Activated CD8-positive, alpha-beta memory T cell treated with anti-CD3 and anti-CD28 coated beads, Interleukin-2, amount 10 ng/mL, durations not matched to agents 7 days and 5 days (primary cell): ENCODE measurements around the gene ZNF407. TPM values are rescaled to one million over a fixed set of nuclear protein-coding genes. Genes with fewer than 3 reads are reported as not detected.
"Not testable (repeated sequence)": the region's sequence is repeated elsewhere in the genome, so short reads cannot be mapped to it uniquely, and the experiment has no call there.

Source experiments
- ATAC-seq: fragments of 150-1000 bp; cut with Tn5 transposase; one replicate; pipeline ENCODE4 v1.10.0; 2021; ENCODE audit warnings: moderate library complexity
- CTCF ChIA-PET: fragments of 350-600 bp; sonication (Branson Sonifier 250); formaldehyde crosslinking; loops from one replicate; lab custom pipeline; 2021; ENCODE audit warnings: antibody characterized with exemption; lab: Charles Lee
- DNase-seq: peaks from one replicate; pipeline ENCODE4 v3.0.0-alpha.2; 2020
- H3K27ac Mint-ChIP-seq: one replicate; pipeline ENCODE4 v1.8.0; 2021; ENCODE audit warnings: mild to moderate bottlenecking, mixed read lengths
- H3K27me3 Mint-ChIP-seq: one replicate; pipeline ENCODE4 v1.8.0; 2021; ENCODE audit warnings: mixed read lengths
- H3K36me3 Mint-ChIP-seq: one replicate; pipeline ENCODE4 v1.8.0; 2021; ENCODE audit warnings: mild to moderate bottlenecking, mixed read lengths
- H3K4me1 Mint-ChIP-seq: one replicate; pipeline ENCODE4 v1.8.0; 2021; ENCODE audit warnings: mixed read lengths
- H3K4me3 Mint-ChIP-seq: one replicate; pipeline ENCODE4 v1.8.0; 2021; ENCODE audit warnings: mild to moderate bottlenecking, moderate library complexity, mixed read lengths
- H3K9me3 Mint-ChIP-seq: one replicate; pipeline ENCODE4 v1.8.0; 2022; ENCODE audit warnings: low read depth, mixed read lengths
- total RNA-seq, 2 experiments: library from RNA; stranded (reverse); gene quantifications; one replicate each; pipeline ENCODE4 v1.2.3, GENCODE V29; 2021

ZNF407 gene
- total RNA-seq, 2 experiments from 2014 or later: 12.9 to 16.6 TPM

DNA sequence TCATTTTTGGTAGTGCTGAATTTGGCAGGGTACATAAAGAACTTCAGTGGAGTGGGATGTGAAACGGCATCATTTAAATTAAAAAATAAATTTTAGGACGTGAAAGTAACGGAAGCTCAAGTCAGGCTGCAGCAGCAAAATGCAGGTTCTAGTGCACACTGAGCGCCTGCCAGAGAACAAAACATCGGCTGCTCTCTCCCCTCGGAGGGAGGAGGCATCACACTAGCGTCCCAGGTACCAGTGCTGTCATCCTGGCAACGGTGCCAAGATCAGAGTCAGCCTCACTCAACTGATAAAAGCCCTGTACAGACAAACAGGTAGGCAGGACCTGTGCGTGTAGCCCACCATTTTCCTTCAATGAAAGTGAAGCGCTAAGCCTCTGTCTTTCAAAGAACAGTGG lies 349.7 kb downstream of the ZNF407 start:
- CTCF ChIA-PET: interaction anchor here (0.6 kb wide), 1 partner anchor 42 kb away, joined by 3 read pairs; no protein-coding TSS in a partner anchor
- ATAC-seq: no peak
- Mint-ChIP-seq H3K9me3 (no peaks in the 10 kb centered on the region), H3K27me3 (no peaks in the 10 kb centered on the region), H3K4me3 (no peak overlapping the region), H3K27ac (no peak overlapping the region), H3K4me1 (peaks cover 16% of the 10 kb centered on the region), H3K36me3 (no peaks in the 10 kb centered on the region)
- no peak for DNase-seq

DNA sequence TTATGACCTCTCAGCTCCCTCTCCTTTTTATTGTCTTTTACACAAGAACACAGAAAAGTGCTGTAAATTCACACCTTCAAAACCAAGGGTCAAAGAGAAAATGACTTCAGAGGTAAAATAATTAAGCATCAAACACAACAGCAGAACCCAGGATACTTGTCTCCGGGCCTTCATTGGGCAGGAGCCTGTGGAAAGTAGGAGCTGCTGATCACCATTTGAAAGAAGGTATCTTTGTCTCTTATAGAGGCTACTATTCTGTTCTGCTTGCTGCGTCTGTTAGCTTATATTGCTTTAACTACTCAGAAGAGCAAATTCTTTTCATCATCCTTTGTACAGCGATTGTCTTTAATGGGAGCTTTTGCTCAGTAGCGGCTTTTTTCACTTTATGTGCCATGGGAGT lies 350.2 kb downstream of the ZNF407 start:
- Mint-ChIP-seq H3K9me3 (no peaks in the 10 kb centered on the region), H3K36me3 (no peaks in the 10 kb centered on the region), H3K27ac (no peak overlapping the region), H3K4me3 (no peak overlapping the region), H3K4me1 (peaks cover 14% of the 10 kb centered on the region), H3K27me3 (no peaks in the 10 kb centered on the region)
- DNase-seq (no peak), ATAC-seq (no peak)
- CTCF ChIA-PET: interaction anchor here (0.6 to 1.3 kb wide), 3 partner anchors 8 to 251 kb away, joined by 3 to 4 read pairs (median 4); no protein-coding TSS in a partner anchor

DNA sequence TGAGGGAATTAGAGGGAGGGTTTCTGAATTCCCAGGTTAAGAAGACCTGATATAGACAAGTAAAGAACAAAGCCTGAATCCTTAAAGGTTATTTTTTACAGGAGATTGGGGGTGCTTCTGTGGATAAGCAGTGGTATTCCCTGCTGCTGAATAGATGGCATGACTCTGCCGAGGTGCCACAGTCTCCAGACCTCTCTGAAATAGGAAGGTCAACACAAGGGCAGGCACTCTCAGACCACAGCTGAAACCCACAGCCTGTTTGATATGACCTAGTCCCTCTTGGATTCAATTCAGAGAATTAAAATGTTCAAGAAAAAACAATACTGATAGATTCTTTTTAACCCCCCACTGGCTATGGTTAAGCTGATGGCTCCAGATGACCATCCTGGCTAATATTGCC lies 351.9 kb downstream of the ZNF407 start:
- no peak overlapping the region for H3K27ac Mint-ChIP-seq
- CTCF ChIA-PET: no interaction called here

DNA sequence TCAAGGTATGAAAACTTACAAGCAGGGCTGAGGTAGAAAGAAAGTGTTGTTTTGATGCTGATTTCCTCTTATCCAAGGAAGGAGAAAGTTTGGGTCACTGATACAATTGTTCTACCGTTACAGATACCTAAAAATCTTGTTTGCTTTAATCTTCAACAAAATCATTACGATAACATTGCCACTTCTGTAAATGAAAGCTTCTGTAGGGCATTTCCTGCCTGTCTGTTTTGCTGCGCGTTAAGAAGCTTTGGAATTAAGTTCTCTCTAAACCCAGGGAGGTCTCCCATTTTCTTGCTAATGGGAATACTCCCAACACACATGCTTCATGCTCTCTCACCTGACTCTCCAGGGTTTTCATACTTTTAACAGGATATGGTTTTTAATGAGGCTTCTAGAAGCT lies 352.8 kb downstream of the ZNF407 start:
- no peak for DNase-seq
- CTCF ChIA-PET: no interaction called here
- no peak overlapping the region for H3K27ac Mint-ChIP-seq
- ATAC-seq: no peak
- H3K36me3 Mint-ChIP-seq: no peaks in the 10 kb centered on the region
- H3K9me3 Mint-ChIP-seq: no peaks in the 10 kb centered on the region
- H3K4me3 Mint-ChIP-seq: no peak overlapping the region
- H3K27me3 Mint-ChIP-seq: no peaks in the 10 kb centered on the region
- peaks cover 14% of the 10 kb centered on the region for H3K4me1 Mint-ChIP-seq

More for the DNA sequence above, 351.9 kb downstream of the ZNF407 start:
- Mint-ChIP-seq H3K4me1 (peaks cover 14% of the 10 kb centered on the region), H3K9me3 (no peaks in the 10 kb centered on the region), H3K4me3 (no peak overlapping the region), H3K36me3 (no peaks in the 10 kb centered on the region), H3K27me3 (no peaks in the 10 kb centered on the region)
- no peak for ATAC-seq
- no peak for DNase-seq

DNA sequence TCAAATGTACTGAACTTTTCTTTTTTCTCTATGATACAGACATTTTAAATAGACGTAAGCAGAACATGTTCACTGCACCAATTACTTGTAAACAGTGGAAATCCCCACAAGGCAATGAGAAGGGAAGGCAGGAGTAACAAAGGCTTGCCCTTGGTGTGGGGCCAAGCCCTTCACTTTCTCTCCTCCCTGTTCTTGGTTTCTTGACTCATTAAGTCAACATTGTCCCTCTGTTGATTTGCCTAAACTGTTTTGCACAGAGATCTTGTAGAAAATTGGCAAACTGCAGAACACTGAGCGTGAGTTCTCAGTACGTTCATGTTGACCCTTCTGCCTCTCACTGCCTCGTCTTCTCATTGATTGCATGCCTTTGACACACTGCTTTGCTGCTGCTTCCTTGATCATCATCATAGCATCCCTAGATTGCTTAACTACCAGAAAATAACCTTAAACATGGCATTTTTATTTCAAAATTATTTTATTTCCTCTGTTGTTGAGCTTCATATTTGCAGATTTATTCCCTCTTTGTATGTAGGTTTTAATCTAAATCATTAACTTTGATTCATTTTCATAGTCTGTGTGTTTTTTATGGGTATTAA lies 353.6 kb downstream of the ZNF407 start:
- no peaks in the 10 kb centered on the region for H3K36me3 Mint-ChIP-seq
- H3K4me3 Mint-ChIP-seq: no peak overlapping the region
- H3K27ac Mint-ChIP-seq: no peak overlapping the region
- H3K9me3 Mint-ChIP-seq: no peaks in the 10 kb centered on the region
- ATAC-seq (no peak), DNase-seq (no peak)
- CTCF ChIA-PET: no interaction called here
- H3K27me3 Mint-ChIP-seq: no peaks in the 10 kb centered on the region
- H3K4me1 Mint-ChIP-seq: peaks cover 14% of the 10 kb centered on the region

DNA sequence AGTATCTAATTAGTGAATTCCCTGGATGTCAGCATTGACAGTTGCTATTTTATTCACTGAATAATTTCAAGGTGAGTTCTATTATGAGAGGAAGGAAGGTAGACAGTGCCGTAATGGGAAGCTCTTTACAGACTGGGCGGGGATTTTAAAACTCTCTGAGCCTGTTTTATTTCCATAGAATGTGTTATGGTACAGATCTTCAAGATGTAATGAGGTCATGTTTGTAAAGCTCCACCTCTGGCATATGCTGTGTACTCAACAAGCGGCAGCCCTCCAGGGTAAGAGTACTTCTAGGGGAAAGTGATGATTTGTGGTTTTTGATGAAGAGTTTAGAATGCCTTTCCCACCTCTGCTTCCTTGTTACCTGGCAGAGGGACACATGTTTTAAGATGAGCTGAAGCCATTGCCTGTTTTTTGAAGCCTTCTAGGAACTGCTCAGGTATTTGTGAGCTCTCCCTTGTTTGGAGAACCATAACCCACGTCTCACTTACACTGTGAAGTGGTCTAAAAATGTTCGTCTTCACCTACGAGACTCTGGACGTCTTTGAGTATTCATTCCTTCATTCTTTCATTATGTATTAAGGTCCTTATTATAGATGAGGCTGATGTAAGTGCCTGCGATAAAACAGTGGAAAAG lies 360.0 kb downstream of the ZNF407 start:
- CTCF ChIA-PET: no interaction called here

DNA sequence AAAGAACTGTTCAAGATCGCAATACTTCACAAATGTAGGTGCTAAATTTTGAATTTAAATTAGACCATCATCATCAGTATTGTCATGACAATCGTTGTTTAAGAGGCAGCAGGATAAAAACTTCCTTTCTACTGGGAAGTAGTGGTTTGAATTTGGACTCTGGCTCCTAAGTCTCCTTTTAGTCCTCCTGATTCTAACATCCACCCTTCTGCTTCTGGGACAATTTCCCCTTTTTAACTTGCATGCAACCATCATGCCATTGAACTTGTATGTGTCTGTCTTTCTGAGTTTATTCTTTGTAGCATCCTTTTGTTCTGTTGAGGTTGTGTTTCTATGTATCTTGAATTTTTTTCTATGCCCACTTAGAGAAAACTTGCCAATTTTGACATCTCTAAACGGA lies 361.5 kb downstream of the ZNF407 start:
- Mint-ChIP-seq H3K27me3 (no peaks in the 10 kb centered on the region), H3K4me1 (no peaks in the 10 kb centered on the region), H3K36me3 (no peaks in the 10 kb centered on the region), H3K9me3 (no peaks in the 10 kb centered on the region), H3K4me3 (no peak overlapping the region), H3K27ac (no peak overlapping the region)
- DNase-seq: no peak
- no peak for ATAC-seq
- CTCF ChIA-PET: no interaction called here

More for the DNA sequence above, 360.0 kb downstream of the ZNF407 start:
- ATAC-seq (no peak), DNase-seq (no peak)
- Mint-ChIP-seq H3K9me3 (no peaks in the 10 kb centered on the region), H3K36me3 (no peaks in the 10 kb centered on the region), H3K4me1 (no peaks in the 10 kb centered on the region), H3K27ac (no peak overlapping the region), H3K4me3 (no peak overlapping the region), H3K27me3 (no peaks in the 10 kb centered on the region)

DNA sequence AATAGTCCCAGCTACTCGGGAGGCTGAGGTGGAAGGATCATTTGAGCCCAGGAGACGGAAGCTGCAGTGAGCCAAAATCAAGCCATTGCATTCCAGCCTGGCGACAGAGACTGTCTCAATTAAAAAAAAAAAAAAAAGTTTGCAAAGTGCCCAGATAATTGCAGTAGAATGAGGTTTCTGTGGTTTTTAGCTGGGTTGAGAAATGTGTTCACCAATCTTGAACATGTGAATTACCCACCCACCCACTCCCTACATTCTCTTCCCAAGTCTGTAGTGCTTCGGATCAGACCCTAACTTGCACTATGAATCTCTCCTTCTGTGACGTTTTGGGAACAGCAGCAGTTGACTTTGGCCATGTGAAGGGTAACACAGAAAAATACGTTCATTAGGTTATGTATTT lies 363.9 kb downstream of the ZNF407 start:
- H3K36me3 Mint-ChIP-seq: no peaks in the 10 kb centered on the region

DNA sequence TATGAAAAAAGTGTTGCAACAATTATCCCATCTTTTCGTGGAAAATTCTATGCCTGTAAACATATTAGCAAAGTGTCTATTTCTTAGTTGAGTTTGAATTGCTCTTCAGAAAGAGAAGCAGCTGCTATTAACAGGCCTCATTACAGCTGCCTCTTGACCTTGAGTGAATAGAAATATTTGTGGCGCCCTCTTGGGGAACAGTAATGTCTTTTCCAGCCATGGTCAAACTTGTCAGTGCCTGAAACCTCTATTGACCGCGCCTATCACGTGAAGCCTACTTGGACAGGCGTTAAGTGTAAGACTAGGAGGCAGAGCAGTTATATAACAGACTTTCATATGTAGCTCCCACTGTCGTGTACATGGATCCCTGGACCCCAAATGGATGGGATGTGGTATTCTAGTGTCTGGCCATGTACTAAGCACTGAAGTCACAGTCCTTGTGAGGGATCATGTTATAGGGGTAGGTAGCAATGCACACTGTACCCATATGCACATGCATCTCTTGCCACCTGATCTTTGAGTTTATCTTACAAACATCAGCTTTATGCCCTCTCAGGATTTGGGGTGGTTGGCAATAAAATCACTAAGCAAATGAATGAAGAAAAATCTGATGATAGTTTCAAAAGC lies 366.3 kb downstream of the ZNF407 start:
- H3K4me3 Mint-ChIP-seq: no peak overlapping the region
- CTCF ChIA-PET: interaction anchor here (0.7 to 1.4 kb wide), 8 partner anchors 8 to 340 kb away, joined by 3 to 4 read pairs (median 3); no protein-coding TSS in a partner anchor
- H3K27me3 Mint-ChIP-seq: no peaks in the 10 kb centered on the region
- no peaks in the 10 kb centered on the region for H3K4me1 Mint-ChIP-seq
- peak; percentile 42 for ATAC-seq
- no peak overlapping the region for H3K27ac Mint-ChIP-seq
- H3K9me3 Mint-ChIP-seq: no peaks in the 10 kb centered on the region
- DNase-seq: no peak
- no peaks in the 10 kb centered on the region for H3K36me3 Mint-ChIP-seq

More for the DNA sequence above, 363.9 kb downstream of the ZNF407 start:
- DNase-seq (no peak), ATAC-seq (no peak)
- no peak overlapping the region for H3K4me3 Mint-ChIP-seq
- H3K4me1 Mint-ChIP-seq: no peaks in the 10 kb centered on the region
- CTCF ChIA-PET: no interaction called here
- no peaks in the 10 kb centered on the region for H3K27me3 Mint-ChIP-seq
- H3K27ac Mint-ChIP-seq: no peak overlapping the region
- no peaks in the 10 kb centered on the region for H3K9me3 Mint-ChIP-seq

DNA sequence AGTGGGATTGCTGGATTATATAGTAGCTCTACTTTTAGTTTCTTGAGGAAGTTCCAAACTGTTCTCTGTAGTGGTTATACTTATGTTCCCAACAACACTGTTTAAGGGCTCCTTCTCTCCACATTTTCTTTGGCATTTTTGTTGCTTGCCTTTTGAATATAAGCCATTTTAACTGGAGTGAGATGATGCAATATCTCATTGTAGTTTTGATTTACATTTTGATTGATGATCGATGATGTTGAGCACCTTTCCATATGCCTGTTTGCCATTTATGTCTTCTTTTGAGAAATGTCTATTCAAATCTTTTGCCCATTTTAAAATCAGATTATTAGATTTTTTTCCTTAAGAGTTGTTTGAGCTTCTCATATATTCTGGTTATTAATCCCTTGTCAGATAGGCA lies 368.0 kb downstream of the ZNF407 start:
- H3K4me1 Mint-ChIP-seq: no peaks in the 10 kb centered on the region
- H3K27me3 Mint-ChIP-seq: no peaks in the 10 kb centered on the region

DNA sequence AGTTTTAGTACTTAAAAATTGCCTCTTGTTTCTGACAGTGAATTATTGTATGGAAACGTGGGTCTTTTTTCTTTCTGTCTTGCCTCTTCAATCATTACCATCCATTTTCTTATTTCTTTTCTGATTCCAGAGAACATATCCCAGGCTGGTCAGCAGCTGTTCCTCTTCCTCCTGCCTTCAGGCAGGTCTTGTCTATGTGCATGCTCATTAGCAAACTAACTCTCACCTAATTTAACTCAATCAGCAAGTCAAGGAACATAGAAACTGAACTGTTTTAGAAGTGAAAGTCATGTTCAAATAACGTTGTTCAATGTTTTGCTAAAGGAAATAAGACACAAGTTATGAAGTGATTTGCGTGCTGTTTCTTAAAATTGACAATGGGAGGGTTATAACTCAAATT lies 369.8 kb downstream of the ZNF407 start:
- H3K4me3 Mint-ChIP-seq: no peak overlapping the region
- ATAC-seq (no peak), DNase-seq (no peak)
- CTCF ChIA-PET: interaction anchor here (1.4 kb wide), 1 partner anchor 8 kb away, joined by 5 read pairs; no protein-coding TSS in a partner anchor
- H3K9me3 Mint-ChIP-seq: no peaks in the 10 kb centered on the region
- no peak overlapping the region for H3K27ac Mint-ChIP-seq
- H3K27me3 Mint-ChIP-seq: no peaks in the 10 kb centered on the region
- peaks cover 2% of the 10 kb centered on the region for H3K4me1 Mint-ChIP-seq
- H3K36me3 Mint-ChIP-seq: peaks cover 1% of the 10 kb centered on the region

More for the DNA sequence above, 368.0 kb downstream of the ZNF407 start:
- H3K36me3 Mint-ChIP-seq: peaks cover 1% of the 10 kb centered on the region
- DNase-seq: no peak
- no peaks in the 10 kb centered on the region for H3K9me3 Mint-ChIP-seq
- no peak for ATAC-seq
- CTCF ChIA-PET: no interaction called here
- no peak overlapping the region for H3K27ac Mint-ChIP-seq
- no peak overlapping the region for H3K4me3 Mint-ChIP-seq

DNA sequence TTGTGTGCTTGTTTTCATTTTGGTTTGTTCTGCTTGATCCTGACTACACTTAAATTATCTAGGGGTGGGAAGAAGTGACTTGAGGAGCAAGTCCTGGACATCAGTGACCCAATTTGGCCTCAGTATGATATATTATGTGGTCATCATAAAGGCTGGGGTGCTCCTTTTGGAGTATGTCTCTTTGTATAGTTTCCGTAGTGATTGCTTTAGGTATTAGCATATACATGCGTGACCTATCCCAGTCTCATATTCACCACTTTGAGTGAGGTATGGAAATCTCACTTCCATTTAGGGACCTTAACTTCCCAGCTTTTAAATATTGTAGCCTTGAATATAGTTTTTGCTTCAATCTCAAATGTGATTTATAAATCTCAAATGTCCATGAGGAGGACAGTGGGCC lies 370.3 kb downstream of the ZNF407 start:
- no peak for ATAC-seq
- Mint-ChIP-seq H3K27me3 (no peaks in the 10 kb centered on the region), H3K4me3 (no peak overlapping the region)

DNA sequence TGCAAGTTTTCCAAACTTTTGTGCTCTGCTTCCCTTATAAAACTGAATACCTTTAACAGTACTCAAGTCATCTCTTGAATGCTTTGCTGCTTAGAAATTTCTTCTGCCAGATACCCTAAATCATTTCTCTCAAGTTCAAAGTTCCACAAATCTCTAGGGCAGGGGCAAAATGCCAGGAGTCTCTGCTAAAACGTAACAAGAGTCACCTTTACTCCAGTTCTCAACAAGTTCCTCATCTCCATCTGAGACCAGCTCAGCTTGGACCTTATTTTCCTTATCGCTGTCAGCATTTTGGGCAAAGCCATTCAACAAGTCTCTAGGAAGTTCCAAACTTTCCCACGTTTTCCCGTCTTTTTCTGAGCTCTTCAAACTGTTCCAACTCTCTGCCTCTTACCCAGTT lies 373.7 kb downstream of the ZNF407 start:
- ATAC-seq: not testable (repeated sequence)

More for the DNA sequence above, 370.3 kb downstream of the ZNF407 start:
- CTCF ChIA-PET: no interaction called here
- Mint-ChIP-seq H3K9me3 (no peaks in the 10 kb centered on the region), H3K4me1 (peaks cover 2% of the 10 kb centered on the region), H3K36me3 (peaks cover 1% of the 10 kb centered on the region), H3K27ac (no peak overlapping the region)
- no peak for DNase-seq

More for the DNA sequence above, 373.7 kb downstream of the ZNF407 start:
- H3K27ac Mint-ChIP-seq, DNase-seq, H3K27me3 Mint-ChIP-seq, H3K4me3 Mint-ChIP-seq, H3K9me3 Mint-ChIP-seq, H3K36me3 Mint-ChIP-seq, H3K4me1 Mint-ChIP-seq: not testable (repeated sequence)
- CTCF ChIA-PET: interaction anchor here (1.2 kb wide), 1 partner anchor 8 kb away, joined by 3 read pairs; no protein-coding TSS in a partner anchor
